Measurements from ENCODE around the gene ANK2. TPM values are rescaled to one million over a fixed set of nuclear protein-coding genes. Genes with fewer than 3 reads are reported as not detected.

The ANK2 gene
- total and polyA plus RNA-seq, 2 donors from 2014 or later, result 21.1 to 125 TPM

GRCh38 chr4:113384600-113384999 is 335.1 kb downstream of the ANK2 start:
- H3K4me1 ChIP-seq (ENCODE audit: control insufficient read depth in 2 of 3, insufficient read depth in 2 of 3, low read depth in 1 of 3, low read length in 3 of 3), result no peaks in the 10 kb centered on the region
- H3K36me3 ChIP-seq (ENCODE audit: control insufficient read depth in 2 of 3, insufficient read depth in 3 of 3, low read length in 3 of 3), result peaks cover 0 to 9% (median 2%) of the 10 kb centered on the region in 3 donors
- H3K4me3 ChIP-seq (ENCODE audit: low read length in 3 of 3), result no peak overlapping the region
- no peak overlapping the region for H3K27ac ChIP-seq (ENCODE audit: low read depth in 2 of 2, low read length in 2 of 2)
- no peaks in the 10 kb centered on the region for H3K27me3 ChIP-seq (ENCODE audit: control insufficient read depth, insufficient read depth, low read length)
- H3K9ac ChIP-seq (ENCODE audit: low read length in 3 of 3), result no peak overlapping the region
- no peaks in the 10 kb centered on the region for H3K9me3 ChIP-seq (ENCODE audit: control insufficient read depth in 2 of 3, insufficient read depth in 1 of 3, low read length in 3 of 3)
- TF ChIP-seq, protein P1, sequence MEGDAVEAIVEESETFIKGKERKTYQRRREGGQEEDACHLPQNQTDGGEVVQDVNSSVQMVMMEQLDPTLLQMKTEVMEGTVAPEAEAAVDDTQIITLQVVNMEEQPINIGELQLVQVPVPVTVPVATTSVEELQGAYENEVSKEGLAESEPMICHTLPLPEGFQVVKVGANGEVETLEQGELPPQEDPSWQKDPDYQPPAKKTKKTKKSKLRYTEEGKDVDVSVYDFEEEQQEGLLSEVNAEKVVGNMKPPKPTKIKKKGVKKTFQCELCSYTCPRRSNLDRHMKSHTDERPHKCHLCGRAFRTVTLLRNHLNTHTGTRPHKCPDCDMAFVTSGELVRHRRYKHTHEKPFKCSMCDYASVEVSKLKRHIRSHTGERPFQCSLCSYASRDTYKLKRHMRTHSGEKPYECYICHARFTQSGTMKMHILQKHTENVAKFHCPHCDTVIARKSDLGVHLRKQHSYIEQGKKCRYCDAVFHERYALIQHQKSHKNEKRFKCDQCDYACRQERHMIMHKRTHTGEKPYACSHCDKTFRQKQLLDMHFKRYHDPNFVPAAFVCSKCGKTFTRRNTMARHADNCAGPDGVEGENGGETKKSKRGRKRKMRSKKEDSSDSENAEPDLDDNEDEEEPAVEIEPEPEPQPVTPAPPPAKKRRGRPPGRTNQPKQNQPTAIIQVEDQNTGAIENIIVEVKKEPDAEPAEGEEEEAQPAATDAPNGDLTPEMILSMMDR (IDR thresholded peaks at IDR 0.05; ENCODE audit: borderline replicate concordance, extremely low read depth, insufficient read depth), result no peak
- FAIRE-seq, result no peak
- intact Hi-C loops (cut with DNase I), result no loop called here
- no peak for DNase-seq

DNA sequence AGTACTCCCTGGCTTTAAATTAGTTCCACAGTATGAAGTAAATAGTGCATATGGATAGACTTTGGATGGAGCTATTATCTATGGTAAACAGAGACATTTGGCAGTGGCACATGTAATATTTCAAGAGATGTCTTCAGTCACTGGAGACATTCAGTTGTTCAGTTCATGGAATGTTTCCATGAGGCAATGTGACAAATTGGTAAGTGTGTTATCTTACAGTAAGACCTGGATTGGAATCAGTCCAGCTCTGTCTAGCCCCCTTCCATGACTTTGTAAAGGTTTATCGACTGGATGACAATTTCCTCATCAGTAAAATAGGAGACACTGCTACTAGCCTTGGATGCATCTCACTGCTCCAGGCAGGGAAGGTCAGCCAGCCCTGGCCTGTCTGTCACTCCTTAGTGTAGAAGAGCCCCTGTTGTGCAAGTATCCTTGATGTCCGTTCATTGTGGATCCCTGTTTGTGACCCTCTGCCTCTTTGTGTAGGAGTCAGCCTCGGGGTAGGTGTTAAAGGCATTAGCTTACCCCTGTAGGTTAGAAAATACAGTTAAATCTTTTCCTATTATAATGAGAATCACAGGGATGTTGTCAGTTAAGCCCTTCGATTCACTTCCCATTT is 335.9 kb downstream of the ANK2 start:
- Histone ChIP-seq H3K9ac (ENCODE audit: low read length in 3 of 3) (no peak overlapping the region), H3K4me3 (ENCODE audit: low read length in 3 of 3) (no peak overlapping the region), H3K9me3 (ENCODE audit: control insufficient read depth in 2 of 3, insufficient read depth in 1 of 3, low read length in 3 of 3) (no peaks in the 10 kb centered on the region), H3K27me3 (ENCODE audit: control insufficient read depth, insufficient read depth, low read length) (no peaks in the 10 kb centered on the region), H3K36me3 (ENCODE audit: control insufficient read depth in 2 of 3, insufficient read depth in 3 of 3, low read length in 3 of 3) (peaks cover 0 to 9% (median 2%) of the 10 kb centered on the region in 3 donors), H3K4me1 (ENCODE audit: control insufficient read depth in 2 of 3, insufficient read depth in 2 of 3, low read depth in 1 of 3, low read length in 3 of 3) (no peaks in the 10 kb centered on the region), H3K27ac (ENCODE audit: low read depth in 2 of 2, low read length in 2 of 2) (no peak overlapping the region)
- TF ChIP-seq, protein P1 (IDR thresholded peaks at IDR 0.05; ENCODE audit: borderline replicate concordance, extremely low read depth, insufficient read depth), result no peak
- no peak for FAIRE-seq
- intact Hi-C loops (cut with DNase I), result no loop called here
- no peak for DNase-seq

- FAIRE-seq, result no peak
- Histone ChIP-seq H3K9ac (ENCODE audit: low read length in 3 of 3) (no peak overlapping the region), H3K27me3 (ENCODE audit: control insufficient read depth, insufficient read depth, low read length) (no peaks in the 10 kb centered on the region), H3K9me3 (ENCODE audit: control insufficient read depth in 2 of 3, insufficient read depth in 1 of 3, low read length in 3 of 3) (no peaks in the 10 kb centered on the region), H3K4me1 (ENCODE audit: control insufficient read depth in 2 of 3, insufficient read depth in 2 of 3, low read depth in 1 of 3, low read length in 3 of 3) (no peaks in the 10 kb centered on the region), H3K36me3 (ENCODE audit: control insufficient read depth in 2 of 3, insufficient read depth in 3 of 3, low read length in 3 of 3) (no peaks in the 10 kb centered on the region), H3K4me3 (ENCODE audit: low read length in 3 of 3) (no peak overlapping the region), H3K27ac (ENCODE audit: low read depth in 2 of 2, low read length in 2 of 2) (no peak overlapping the region)
- intact Hi-C loops (cut with DNase I), result no loop called here
- no peak for DNase-seq
- TF ChIP-seq, protein P1 (IDR thresholded peaks at IDR 0.05; ENCODE audit: borderline replicate concordance, extremely low read depth, insufficient read depth), result no peak
Measured at GRCh38 chr4:113389160-113389559, 339.7 kb downstream of the ANK2 start.

DNA sequence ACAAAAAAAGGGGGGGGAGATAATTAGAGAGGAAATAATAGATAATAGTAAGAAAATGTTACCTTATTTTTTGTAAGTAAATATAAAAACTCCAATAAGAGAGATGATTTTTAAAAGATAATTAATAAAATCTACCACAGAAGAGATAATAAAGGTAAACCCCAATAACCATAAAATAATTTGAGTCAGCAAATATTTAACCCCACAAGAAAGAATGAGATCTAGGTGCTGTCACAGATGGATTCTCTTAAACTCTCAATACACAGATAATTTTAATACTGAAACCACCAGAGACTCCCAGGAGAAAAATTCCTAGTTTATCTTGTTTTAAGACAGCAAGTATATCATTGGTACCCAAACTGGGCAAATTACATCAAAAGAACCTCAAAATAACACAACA is 341.4 kb downstream of the ANK2 start:
- intact Hi-C loops (cut with DNase I), result no loop called here
- no peak overlapping the region for H3K27ac ChIP-seq (ENCODE audit: low read depth in 2 of 2, low read length in 2 of 2)
- no peak overlapping the region for H3K9ac ChIP-seq (ENCODE audit: low read length in 3 of 3)
- FAIRE-seq (no peak), DNase-seq (no peak)
- peaks cover 0 to 5% (median 0%) of the 10 kb centered on the region in 3 donors for H3K4me1 ChIP-seq (ENCODE audit: control insufficient read depth in 2 of 3, insufficient read depth in 2 of 3, low read depth in 1 of 3, low read length in 3 of 3)
- no peak overlapping the region for H3K4me3 ChIP-seq (ENCODE audit: low read length in 3 of 3)
- H3K36me3 ChIP-seq (ENCODE audit: control insufficient read depth in 2 of 3, insufficient read depth in 3 of 3, low read length in 3 of 3), result no peaks in the 10 kb centered on the region
- no peaks in the 10 kb centered on the region for H3K27me3 ChIP-seq (ENCODE audit: control insufficient read depth, insufficient read depth, low read length)
- TF ChIP-seq, protein P1 (IDR thresholded peaks at IDR 0.05; ENCODE audit: borderline replicate concordance, extremely low read depth, insufficient read depth), result no peak
- no peaks in the 10 kb centered on the region for H3K9me3 ChIP-seq (ENCODE audit: control insufficient read depth in 2 of 3, insufficient read depth in 1 of 3, low read length in 3 of 3)
